Measurements from ENCODE around the gene NREP. TPM values are rescaled to one million over a fixed set of nuclear protein-coding genes. Genes with fewer than 3 reads are reported as not detected.
A peak's percentile ranks its signal among the peaks of the same experiment; 100 is the strongest.

The NREP gene
- total RNA-seq, 2 experiments from 2014 or later, result 21.7 to 22.6 TPM

GRCh38 chr5:111685969-111686368 is 71.0 kb downstream of the NREP start:
- Mint-ChIP-seq H3K27ac (no peak overlapping the region), H3K4me1 (ENCODE audit: low read depth) (no peaks in the 10 kb centered on the region), H3K27me3 (no peaks in the 10 kb centered on the region), H3K36me3 (ENCODE audit: low read depth) (no peaks in the 10 kb centered on the region), H3K9me3 (no peaks in the 10 kb centered on the region), H3K4me3 (no peak overlapping the region)
- intact Hi-C loops (cut with micrococcal nuclease), result loop anchor here (5.0 kb wide), 1 partner anchor 461 kb away; no protein-coding TSS in a partner anchor
- DNase-seq (no peak), ATAC-seq (no peak)
- ChIA-PET POLR2A (interaction anchor here (0.6 kb wide), 1 partner anchor 30 kb away, joined by 3 read pairs; no protein-coding TSS in a partner anchor), CTCF (interaction anchor here (1.0 to 1.7 kb wide), 3 partner anchors 55 to 460 kb away, joined by 3 to 9 read pairs (median 4); no protein-coding TSS in a partner anchor)
- peak; percentile 29 for TF ChIP-seq CTCF (IDR thresholded peaks at IDR 0.05)

- no peak for DNase-seq
- Mint-ChIP-seq H3K27me3 (no peaks in the 10 kb centered on the region), H3K36me3 (ENCODE audit: low read depth) (no peaks in the 10 kb centered on the region), H3K27ac (no peak overlapping the region), H3K4me3 (no peak overlapping the region), H3K4me1 (ENCODE audit: low read depth) (no peaks in the 10 kb centered on the region), H3K9me3 (no peaks in the 10 kb centered on the region)
- intact Hi-C loops (cut with micrococcal nuclease), result no loop called here
- ChIA-PET CTCF (no interaction called here), POLR2A (no interaction called here)
- TF ChIP-seq CTCF (IDR thresholded peaks at IDR 0.05), result no peak
- ATAC-seq, result no peak
Observed at GRCh38 chr5:111682641-111683040, 74.4 kb downstream of the NREP start.

- H3K4me1 Mint-ChIP-seq (ENCODE audit: low read depth), result no peaks in the 10 kb centered on the region
- no peaks in the 10 kb centered on the region for H3K36me3 Mint-ChIP-seq (ENCODE audit: low read depth)
- no peak for DNase-seq
- intact Hi-C loops (cut with micrococcal nuclease), result no loop called here
- ChIA-PET POLR2A (no interaction called here), CTCF (no interaction called here)
- no peaks in the 10 kb centered on the region for H3K27me3 Mint-ChIP-seq
- H3K27ac Mint-ChIP-seq, result no peak overlapping the region
- no peak for ATAC-seq
- no peak for TF ChIP-seq CTCF (IDR thresholded peaks at IDR 0.05)
- H3K9me3 Mint-ChIP-seq, result no peaks in the 10 kb centered on the region
- H3K4me3 Mint-ChIP-seq, result no peak overlapping the region
Observed at GRCh38 chr5:111682121-111682520, 74.9 kb downstream of the NREP start.

GRCh38 chr5:111681414-111682120 is 75.4 kb downstream of the NREP start:
- Mint-ChIP-seq H3K4me1 (ENCODE audit: low read depth) (no peaks in the 10 kb centered on the region), H3K9me3 (no peaks in the 10 kb centered on the region), H3K27me3 (no peaks in the 10 kb centered on the region), H3K36me3 (ENCODE audit: low read depth) (no peaks in the 10 kb centered on the region), H3K27ac (no peak overlapping the region), H3K4me3 (no peak overlapping the region)
- intact Hi-C loops (cut with micrococcal nuclease), result no loop called here
- no peak for DNase-seq
- no peak for TF ChIP-seq CTCF (IDR thresholded peaks at IDR 0.05)
- no peak for ATAC-seq
- ChIA-PET POLR2A (no interaction called here), CTCF (no interaction called here)

- no peak for ATAC-seq
- Mint-ChIP-seq H3K27me3 (no peaks in the 10 kb centered on the region), H3K4me1 (ENCODE audit: low read depth) (no peaks in the 10 kb centered on the region), H3K4me3 (no peak overlapping the region), H3K9me3 (no peaks in the 10 kb centered on the region), H3K36me3 (ENCODE audit: low read depth) (no peaks in the 10 kb centered on the region), H3K27ac (no peak overlapping the region)
- POLR2A ChIA-PET, result no interaction called here
- CTCF ChIA-PET, result no interaction called here
- TF ChIP-seq CTCF (IDR thresholded peaks at IDR 0.05), result no peak
- intact Hi-C loops (cut with micrococcal nuclease), result no loop called here
- DNase-seq, result no peak
Observed at GRCh38 chr5:111680737-111681413, 76.1 kb downstream of the NREP start.

Measured in activated CD8-positive, alpha-beta T cell treated with anti-CD3 and anti-CD28 coated beads for 36 hours (primary cell).